ENCODE measurements around the gene ZNF621. TPM values are rescaled to one million over a fixed set of nuclear protein-coding genes. Genes with fewer than 3 reads are reported as not detected.
A peak's percentile ranks its signal among the peaks of the same experiment; 100 is the strongest.

The ZNF621 gene
- total RNA-seq (2021) (21.1 and 26.2 TPM in 2 replicates), Bru-seq, nascent RNA (percentile 85 among the genes with signal in this experiment), BruChase-seq, experiment 1, labeled RNA remaining after a 2-hour chase (percentile 94 among the genes with signal in this experiment), BruChase-seq, experiment 2, labeled RNA remaining after a 6-hour chase (percentile 94 among the genes with signal in this experiment)
- long read RNA-seq, full-length matches to known transcripts = 1 of 5 reads
- long read RNA-seq, partial matches to known transcripts = 0 of 5 reads
- long read RNA-seq, other reads (novel, unspliced or antisense) = 4 of 5 reads

DNA sequence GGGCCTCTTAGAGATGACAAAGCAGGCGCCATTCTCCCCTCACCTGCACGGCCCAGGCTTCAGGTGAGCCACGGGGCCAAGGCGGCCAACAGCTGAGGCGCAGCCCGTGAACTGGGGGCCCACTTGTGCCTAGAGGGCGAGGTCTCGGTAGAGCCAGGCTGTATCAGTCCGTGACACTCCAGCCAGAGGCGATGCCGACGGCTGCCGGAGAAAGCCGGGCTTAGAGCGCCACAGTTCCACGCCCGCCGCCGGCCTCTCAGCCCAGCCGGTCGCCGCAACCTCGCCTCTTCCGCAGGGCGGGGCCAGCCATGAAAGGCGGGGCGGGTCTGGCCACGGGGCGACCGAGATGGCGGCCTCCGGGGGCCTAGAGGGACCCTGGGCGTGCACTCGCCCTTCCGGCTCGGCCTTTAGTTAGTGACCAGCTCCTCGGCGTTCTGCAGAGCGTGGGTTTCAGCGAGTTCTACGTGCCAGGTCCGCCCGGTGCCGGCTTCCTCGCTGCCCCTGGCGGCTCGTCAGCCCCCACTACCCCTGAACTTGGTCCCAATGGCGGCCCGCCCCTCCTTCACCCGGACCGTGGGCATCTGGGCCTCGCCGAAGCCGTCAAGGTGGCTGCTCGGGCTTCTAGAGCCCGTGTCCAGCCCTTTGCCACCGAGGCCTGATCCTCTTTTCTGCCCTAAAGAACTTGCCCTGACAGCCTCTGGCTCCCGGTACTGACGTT is at the start of gene ZNF621:
Gene ZNF621, plus strand, starts transcription at position 393 of the 718 bp plus-strand sequence. CDS start 881 bp downstream, outside the sequence.
- H2AFZ ChIP-seq = peak within 1 kb of the TSS; percentile 97
- no peaks in the 10 kb centered on the region for H3K9me3 ChIP-seq (ENCODE audit: insufficient read depth, low read depth)
- peaks cover 7% of the 10 kb centered on the region; the same call in 1 of the 2 replicates for H3F3A ChIP-seq (ENCODE audit: insufficient read depth, low read depth)
- no peaks in the 10 kb centered on the region for H4K20me1 ChIP-seq (ENCODE audit: insufficient read depth)
- H3K4me1 ChIP-seq (replicated peaks; ENCODE audit: insufficient read depth) = peaks cover 10% of the 10 kb centered on the region; the same call in 1 of the 2 replicates
- intact Hi-C loops (cut with micrococcal nuclease; ENCODE audit: unreplicated experiment) = loop anchor here (1.0 kb wide), 3 partner anchors 18 to 71 kb away; partner anchors contain the start of genes ZNF619 and ZNF620
- H3K4me2 ChIP-seq = peak within 1 kb of the TSS; percentile 92
- H3K27ac ChIP-seq = peak within 1 kb of the TSS; percentile 79
- H3K27me3 ChIP-seq (ENCODE audit: insufficient read depth, low read depth) = no peaks in the 10 kb centered on the region
- H3K9me2 ChIP-seq (ENCODE audit: insufficient read depth) = no peaks in the 10 kb centered on the region
- POLR2A ChIA-PET (ENCODE audit: unreplicated experiment) = interaction anchor here (0.5 to 0.9 kb wide), 3 partner anchors 76 to 983 kb away, joined by 3 to 6 read pairs (median 5); no protein-coding TSS in a partner anchor
- peaks cover 23% of the 10 kb centered on the region for H3K36me3 ChIP-seq (ENCODE audit: low read depth)
- peak within 1 kb of the TSS; percentile 85 for H3K4me3 ChIP-seq
- peak; percentile 75 to 93 for DNase-seq
- peaks cover 20% of the 10 kb centered on the region for H3K79me2 ChIP-seq (ENCODE audit: low read depth)
- TF ChIP-seq, protein P1, sequence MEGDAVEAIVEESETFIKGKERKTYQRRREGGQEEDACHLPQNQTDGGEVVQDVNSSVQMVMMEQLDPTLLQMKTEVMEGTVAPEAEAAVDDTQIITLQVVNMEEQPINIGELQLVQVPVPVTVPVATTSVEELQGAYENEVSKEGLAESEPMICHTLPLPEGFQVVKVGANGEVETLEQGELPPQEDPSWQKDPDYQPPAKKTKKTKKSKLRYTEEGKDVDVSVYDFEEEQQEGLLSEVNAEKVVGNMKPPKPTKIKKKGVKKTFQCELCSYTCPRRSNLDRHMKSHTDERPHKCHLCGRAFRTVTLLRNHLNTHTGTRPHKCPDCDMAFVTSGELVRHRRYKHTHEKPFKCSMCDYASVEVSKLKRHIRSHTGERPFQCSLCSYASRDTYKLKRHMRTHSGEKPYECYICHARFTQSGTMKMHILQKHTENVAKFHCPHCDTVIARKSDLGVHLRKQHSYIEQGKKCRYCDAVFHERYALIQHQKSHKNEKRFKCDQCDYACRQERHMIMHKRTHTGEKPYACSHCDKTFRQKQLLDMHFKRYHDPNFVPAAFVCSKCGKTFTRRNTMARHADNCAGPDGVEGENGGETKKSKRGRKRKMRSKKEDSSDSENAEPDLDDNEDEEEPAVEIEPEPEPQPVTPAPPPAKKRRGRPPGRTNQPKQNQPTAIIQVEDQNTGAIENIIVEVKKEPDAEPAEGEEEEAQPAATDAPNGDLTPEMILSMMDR (conservative IDR thresholded peaks at IDR 0.05) = no peak
- TF ChIP-seq EZH2 (IDR thresholded peaks at IDR 0.05; ENCODE audit: low read depth) = no peak
- BruUV-seq (replicated peaks) = no TSS peak
- CTCF ChIA-PET = no interaction called here

DNA sequence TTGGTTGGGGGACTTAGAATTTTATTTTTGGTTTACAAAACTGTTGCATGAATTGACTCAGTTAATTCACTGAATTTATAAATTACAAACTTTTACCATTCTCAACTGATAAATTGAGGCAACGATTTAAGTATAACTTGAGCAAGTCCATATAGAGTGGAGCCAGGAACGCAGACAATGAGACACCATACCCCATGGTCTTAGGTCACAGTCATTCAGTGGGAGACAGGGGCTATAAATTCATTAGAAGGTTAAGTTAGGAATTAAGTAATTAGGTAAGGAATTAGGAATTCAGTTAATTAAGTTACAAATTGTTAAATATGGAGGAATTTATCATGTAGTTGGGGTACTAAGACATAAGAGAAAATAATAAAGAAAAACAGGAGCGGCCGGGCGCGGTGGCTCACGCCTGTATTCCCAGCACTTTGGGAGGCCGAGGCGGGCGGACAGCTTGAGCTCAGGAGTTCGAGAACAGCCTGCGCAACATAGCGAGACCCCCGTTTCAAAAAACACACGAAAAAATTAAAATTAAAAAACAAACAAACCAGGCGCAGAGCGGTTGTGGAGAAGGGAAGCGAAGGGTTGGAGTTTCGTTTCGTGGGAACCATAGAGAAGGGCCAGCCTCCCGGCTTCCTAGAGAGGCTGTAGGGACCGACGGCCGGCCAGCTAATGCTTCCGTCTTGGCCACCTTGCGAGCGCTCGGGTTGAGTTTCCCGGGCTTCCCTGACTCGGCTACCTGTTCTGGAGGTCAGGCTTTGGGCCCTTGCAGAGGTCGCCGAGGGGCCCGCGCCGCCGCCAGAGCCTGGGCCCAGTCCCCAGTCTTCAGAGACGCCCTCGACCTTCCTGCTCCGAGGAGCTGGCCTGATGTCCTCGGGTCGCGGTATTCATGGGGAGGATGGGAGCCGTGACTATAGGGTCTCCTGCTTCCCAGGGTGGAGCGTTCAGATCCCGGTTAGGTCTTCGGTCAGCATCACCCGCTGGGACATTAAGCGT is 48.0 kb upstream of the ZNF621 start, which contains the start of gene ZNF619:
Gene ZNF619, plus strand, starts transcription at position 645 of the 993 bp plus-strand sequence. CDS start 858 bp downstream, outside the sequence.
- ChIA-PET POLR2A (ENCODE audit: unreplicated experiment) (no interaction called here), CTCF (no interaction called here)
- Histone ChIP-seq H4K20me1 (ENCODE audit: insufficient read depth) (no peaks in the 10 kb centered on the region), H2AFZ (peak within 1 kb of the TSS; percentile 87), H3K9me3 (ENCODE audit: insufficient read depth, low read depth) (no peaks in the 10 kb centered on the region), H3K36me3 (ENCODE audit: low read depth) (no peaks in the 10 kb centered on the region), H3K27ac (no peak within 1 kb of the TSS), H3K4me3 (peak within 1 kb of the TSS; percentile 67), H3K79me2 (ENCODE audit: low read depth) (no peaks in the 10 kb centered on the region; the same call in 1 of the 2 replicates), H3K4me2 (peak within 1 kb of the TSS; percentile 93), H3K4me1 (replicated peaks; ENCODE audit: insufficient read depth) (peaks cover 12% of the 10 kb centered on the region), H3F3A (ENCODE audit: insufficient read depth, low read depth) (no peaks in the 10 kb centered on the region), H3K9me2 (ENCODE audit: insufficient read depth) (no peaks in the 10 kb centered on the region), H3K27me3 (ENCODE audit: insufficient read depth, low read depth) (no peaks in the 10 kb centered on the region)
- peak; percentile 51 to 66 for DNase-seq
- intact Hi-C loops (cut with micrococcal nuclease; ENCODE audit: unreplicated experiment) = loop anchor here (1.0 kb wide), 2 partner anchors 29 to 48 kb away; partner anchors contain the start of gene ZNF621
- TF ChIP-seq EZH2 (IDR thresholded peaks at IDR 0.05; ENCODE audit: low read depth) = no peak
- TF ChIP-seq, protein P1 (conservative IDR thresholded peaks at IDR 0.05) = no peak
- TSS peak; percentile 87 for BruUV-seq (replicated peaks)
